ENCODE data around the gene CTNND1. TPM values are rescaled to one million over a fixed set of nuclear protein-coding genes. Genes with fewer than 3 reads are reported as not detected.

Gene CTNND1
- polyA plus RNA-seq, 1 donor from 2014 or later, result 70.3 TPM

GRCh38 chr11:57818812-57819211, 57.2 kb downstream of the CTNND1 start:
- no peak overlapping the region for H3K4me2 ChIP-seq (ENCODE audit: low read length)

GRCh38 chr11:57819252-57819979, 57.8 kb downstream of the CTNND1 start:
- H2AFZ ChIP-seq (ENCODE audit: low read depth, low read length), result no peak overlapping the region

More at GRCh38 chr11:57818812-57819211, 57.2 kb downstream of the CTNND1 start:
- Histone ChIP-seq H3K9ac (ENCODE audit: low read length) (no peak overlapping the region), H3F3A (ENCODE audit: insufficient read depth, low read length, poor library complexity, severe bottlenecking) (no peaks in the 10 kb centered on the region), H2AFZ (ENCODE audit: low read depth, low read length) (no peak overlapping the region), H3K9me2 (ENCODE audit: insufficient read depth, low read length) (no peaks in the 10 kb centered on the region), H3K79me2 (replicated peaks; ENCODE audit: insufficient read depth, low read length) (no peaks in the 10 kb centered on the region), H3K27me3 (ENCODE audit: insufficient read depth, low read depth, low read length) (no peaks in the 10 kb centered on the region), H3K9me3 (ENCODE audit: low read length) (no peaks in the 10 kb centered on the region), H3K27ac (ENCODE audit: low read length) (no peak overlapping the region), H3K4me3 (ENCODE audit: low read length) (no peak overlapping the region), H3K36me3 (ENCODE audit: insufficient read depth, low read length) (peaks cover 19% of the 10 kb centered on the region), H4K20me1 (ENCODE audit: insufficient read depth) (no peaks in the 10 kb centered on the region)
- TF ChIP-seq EP300 (conservative IDR thresholded peaks at IDR 0.05; ENCODE audit: poor library complexity, severe bottlenecking), result no peak
- no peak for TF ChIP-seq CTCF (IDR thresholded peaks at IDR 0.05; ENCODE audit: poor library complexity, severe bottlenecking)
- TF ChIP-seq SMC3 (conservative IDR thresholded peaks at IDR 0.05; ENCODE audit: poor library complexity), result no peak
- TF ChIP-seq RAD21 (conservative IDR thresholded peaks at IDR 0.05), result no peak
- TF ChIP-seq TAF1 (IDR thresholded peaks at IDR 0.05; ENCODE audit: low read depth), result no peak
- no peak for TF ChIP-seq POLR2AphosphoS5 (IDR thresholded peaks at IDR 0.05)
- TF ChIP-seq MXI1 (conservative IDR thresholded peaks at IDR 0.05; ENCODE audit: poor library complexity, severe bottlenecking), result no peak
- TF ChIP-seq EZH2 (IDR thresholded peaks at IDR 0.05; ENCODE audit: borderline replicate concordance, insufficient read depth, low read length, poor library complexity, severe bottlenecking), result no peak

More at GRCh38 chr11:57819252-57819979, 57.8 kb downstream of the CTNND1 start:
- H4K20me1 ChIP-seq (ENCODE audit: insufficient read depth), result no peaks in the 10 kb centered on the region
- H3K36me3 ChIP-seq (ENCODE audit: insufficient read depth, low read length), result peaks cover 15% of the 10 kb centered on the region
- H3F3A ChIP-seq (ENCODE audit: insufficient read depth, low read length, poor library complexity, severe bottlenecking), result no peaks in the 10 kb centered on the region
- H3K27ac ChIP-seq (ENCODE audit: low read length), result no peak overlapping the region
- H3K79me2 ChIP-seq (replicated peaks; ENCODE audit: insufficient read depth, low read length), result no peaks in the 10 kb centered on the region
- no peak overlapping the region for H3K9ac ChIP-seq (ENCODE audit: low read length)
- no peak overlapping the region for H3K4me2 ChIP-seq (ENCODE audit: low read length)
- no peaks in the 10 kb centered on the region for H3K27me3 ChIP-seq (ENCODE audit: insufficient read depth, low read depth, low read length)
- H3K9me3 ChIP-seq (ENCODE audit: low read length), result no peaks in the 10 kb centered on the region
- H3K9me2 ChIP-seq (ENCODE audit: insufficient read depth, low read length), result no peaks in the 10 kb centered on the region
- no peak for TF ChIP-seq RAD21 (conservative IDR thresholded peaks at IDR 0.05)
- TF ChIP-seq TAF1 (IDR thresholded peaks at IDR 0.05; ENCODE audit: low read depth), result no peak
- no peak for TF ChIP-seq EP300 (conservative IDR thresholded peaks at IDR 0.05; ENCODE audit: poor library complexity, severe bottlenecking)
- TF ChIP-seq EZH2 (IDR thresholded peaks at IDR 0.05; ENCODE audit: borderline replicate concordance, insufficient read depth, low read length, poor library complexity, severe bottlenecking), result no peak
- no peak for TF ChIP-seq SMC3 (conservative IDR thresholded peaks at IDR 0.05; ENCODE audit: poor library complexity)
- TF ChIP-seq MXI1 (conservative IDR thresholded peaks at IDR 0.05; ENCODE audit: poor library complexity, severe bottlenecking), result no peak
- no peak for TF ChIP-seq POLR2AphosphoS5 (IDR thresholded peaks at IDR 0.05)
- TF ChIP-seq CTCF (IDR thresholded peaks at IDR 0.05; ENCODE audit: poor library complexity, severe bottlenecking), result no peak
- TF ChIP-seq REST (IDR thresholded peaks at IDR 0.05; ENCODE audit: borderline replicate concordance), result no peak
- no peak overlapping the region for H3K4me3 ChIP-seq (ENCODE audit: low read length)

Data from neural cell (in vitro differentiated cells).